Renal pelvis (tissue), 4 donors: ENCODE results near the gene SPATA13. TPM values are rescaled to one million over a fixed set of nuclear protein-coding genes. Genes with fewer than 3 reads are reported as not detected.

ENCODE experiments used
- DNase-seq: peaks from one replicate; pipeline ENCODE4 v3.0.0-alpha.2; 2013
- polyA plus RNA-seq, 3 donors: library from polyadenylated mRNA; unstranded; fragments of 120-200 nt; gene quantifications; one replicate each; pipeline ENCODE4 v1.2.1, GENCODE V29; 2013; ENCODE audit not compliant: insufficient read length in 3 of 3

SPATA13 gene
- polyA plus RNA-seq, 3 donors, result 45.7 to 66.8 (median 65.9) TPM

GRCh38 chr13:24356270-24356669, 195.8 kb downstream of the SPATA13 start:
- no peak for DNase-seq

Other genes with a start within 250 kb of the SPATA13 start
- under 1 TPM; 0.24 to 0.47 (median 0.30) TPM for gene C1QTNF9, start 148.9 kb downstream of the SPATA13 start, polyA plus RNA-seq